HepG2 (cell line): Measurements from ENCODE around the gene TNFAIP1. TPM values are rescaled to one million over a fixed set of nuclear protein-coding genes. Genes with fewer than 3 reads are reported as not detected.

Experiments
- ATAC-seq: fragments of 200-7000 bp; cut with Tn5 transposase; 3 replicates; pipeline ENCODE4 v1.9.1; 2020; ENCODE audit warnings: mild to moderate bottlenecking, moderate library complexity
- BruUV-seq: library from RNA; stranded (reverse); fragments of 400-500 nt; replicated peaks from 2 replicates; lab custom pipeline; 2021; lab: Mats Ljungman, UMichigan
- CTCF ChIA-PET: fragments of 300-600 bp; formaldehyde crosslinking; extraction: SDS; loops from one replicate; lab custom pipeline; 2021; ENCODE audit warnings: low total read pairs, inconsistent platforms, low intra/inter-chr PET ratio; lab: Yijun Ruan, JAX
- POLR2A ChIA-PET: fragments of 350-600 bp; sonication (Branson Sonifier 250); formaldehyde crosslinking; loops from one replicate; lab custom pipeline; 2020; ENCODE audit warnings: antibody characterized with exemption, inconsistent platforms; lab: Yijun Ruan, JAX
- DNase-seq: peaks from one replicate; pipeline ENCODE4 v3.0.0-alpha.2; 2015; ENCODE audit warnings: low spot score
- FAIRE-seq: peaks from 3 replicates; lab custom pipeline; 2011; peaks lifted over from hg19 to GRCh38; lab: Jason Lieb, UNC
- H2AFZ ChIP-seq: one replicate; pipeline ENCODE4 v1.6.1; 2011; ENCODE audit warnings: low read length, inconsistent platforms
- H3K27ac ChIP-seq: fragments of 300-600 bp; 3 replicates; pipeline ENCODE4 v1.8.0; 2011; ENCODE audit warnings: mixed run types, mild to moderate bottlenecking, mixed read lengths, low read length, inconsistent platforms; ENCODE audit not compliant: insufficient read depth; ENCODE audit errors: extremely low read length
- H3K27me3 ChIP-seq, 2 experiments: fragments of 200-600 bp in 1 of 2; 2 replicates in 1 of 2; 3 replicates in 1 of 2; pipeline versions ENCODE4 v1.6.0 to v1.8.0; 2011; ENCODE audit warnings: low read length in 2 of 2, mild to moderate bottlenecking in 2 of 2, moderate library complexity in 2 of 2, inconsistent platforms in 1 of 2; ENCODE audit not compliant: insufficient read depth in 2 of 2, control insufficient read depth in 1 of 2
- H3K36me3 ChIP-seq, 2 experiments: fragments of 200-600 bp in 1 of 2; replicated peaks in 1 of 2; 2 replicates in 1 of 2; 3 replicates in 1 of 2; pipeline versions ENCODE4 v1.5.1 to v1.8.0; 2011; ENCODE audit warnings: low read length in 2 of 2, inconsistent platforms in 1 of 2; ENCODE audit not compliant: insufficient read depth in 2 of 2, control insufficient read depth in 1 of 2
- H3K4me1 ChIP-seq: 2 replicates; pipeline ENCODE4 v1.5.1; 2012; ENCODE audit warnings: low read length, inconsistent platforms; ENCODE audit not compliant: insufficient read depth
- H3K4me2 ChIP-seq: 2 replicates; pipeline ENCODE4 v1.6.0; 2011; ENCODE audit warnings: low read depth, low read length, inconsistent platforms
- H3K4me3 ChIP-seq, 3 experiments: fragments of 200-600 bp in 1 of 3; sonication (generic), shearing (Covaris generic) in 1 of 3; replicated peaks in 1 of 3; 2 replicates each; pipeline ENCODE4 v1.5.1; 2011 to 2016; ENCODE audit warnings: low read length in 3 of 3, inconsistent platforms in 2 of 3, low read depth in 2 of 3, mild to moderate bottlenecking in 2 of 3, control low read depth in 1 of 3, mixed read lengths in 1 of 3; ENCODE audit not compliant: insufficient read depth in 1 of 3
- H3K79me2 ChIP-seq: one replicate; pipeline ENCODE4 v1.6.1; 2011; ENCODE audit warnings: low read length, inconsistent platforms; ENCODE audit not compliant: insufficient read depth
- H3K9ac ChIP-seq: 2 replicates; pipeline ENCODE4 v1.6.0; 2011; ENCODE audit warnings: mild to moderate bottlenecking, low read depth, low read length, inconsistent platforms; ENCODE audit not compliant: insufficient read depth
- H3K9me3 ChIP-seq: 2 replicates; pipeline ENCODE4 v1.5.1; 2012; ENCODE audit warnings: mild to moderate bottlenecking, low read length
- H4K20me1 ChIP-seq: 2 replicates; pipeline ENCODE4 v1.6.0; 2011; ENCODE audit warnings: inconsistent platforms, mild to moderate bottlenecking, low read length, moderate library complexity; ENCODE audit not compliant: insufficient read depth
- ATF7 ChIP-seq, 2 experiments: fragments of 450-650 bp in 1 of 2; sonication (generic) in 1 of 2; formaldehyde crosslinking in 1 of 2; IDR thresholded peaks; 2 replicates each; pipeline versions ENCODE4 v1.4.0 to v1.6.1; 2016 to 2020; ENCODE audit warnings: antibody characterized with exemption in 1 of 2, mild to moderate bottlenecking in 1 of 2, missing genetic modification reagents in 1 of 2
- KLF13 ChIP-seq: sonication (generic); formaldehyde crosslinking; IDR thresholded peaks from 2 replicates; pipeline ENCODE4 v1.4.0; 2020; ENCODE audit warnings: mild to moderate bottlenecking, missing genetic modification reagents
- NFIC ChIP-seq: IDR thresholded peaks from 2 replicates; pipeline ENCODE4 v1.6.1; 2012; ENCODE audit warnings: mild to moderate bottlenecking, low read length, inconsistent platforms
- RELA ChIP-seq: sonication (generic); formaldehyde crosslinking; IDR thresholded peaks from 2 replicates; pipeline ENCODE4 v1.4.0; 2020; ENCODE audit warnings: missing genetic modification reagents
- SIX4 ChIP-seq: sonication (generic); formaldehyde crosslinking; IDR thresholded peaks from 2 replicates; pipeline ENCODE4 v1.4.0; 2020; ENCODE audit warnings: missing genetic modification reagents
- SKI ChIP-seq: fragments of 450-650 bp; IDR thresholded peaks from one replicate; pipeline ENCODE4 v1.6.1; 2018; ENCODE audit warnings: mild to moderate bottlenecking; ENCODE audit not compliant: partially characterized antibody
- SYNCRIP ChIP-seq: fragments of 200-400 bp; formaldehyde crosslinking; IDR thresholded peaks from 2 replicates; pipeline ENCODE4 v1.6.1; 2018; ENCODE audit warnings: mild to moderate bottlenecking, low read depth, low read length; ENCODE audit not compliant: insufficient read depth
- ZBTB7B ChIP-seq: sonication (generic); formaldehyde crosslinking; IDR thresholded peaks from 2 replicates; pipeline ENCODE4 v1.4.0; 2020; ENCODE audit warnings: missing genetic modification reagents
- ZFP36L2 ChIP-seq: sonication (generic); formaldehyde crosslinking; IDR thresholded peaks from 2 replicates; pipeline ENCODE4 v1.4.0; 2020; ENCODE audit warnings: missing genetic modification reagents
- ZNF709 ChIP-seq: sonication (generic); formaldehyde crosslinking; IDR thresholded peaks from 2 replicates; pipeline ENCODE4 v1.5.0; 2020; ENCODE audit warnings: mild to moderate bottlenecking, missing genetic modification reagents
- ZNF766 ChIP-seq: sonication (generic); formaldehyde crosslinking; IDR thresholded peaks from 2 replicates; pipeline ENCODE4 v1.5.0; 2020; ENCODE audit warnings: missing genetic modification reagents, borderline replicate concordance
- ZNF781 ChIP-seq: sonication (generic); formaldehyde crosslinking; IDR thresholded peaks from 2 replicates; pipeline ENCODE4 v1.5.1; 2020; ENCODE audit warnings: borderline replicate concordance, mild to moderate bottlenecking, missing genetic modification reagents; ENCODE audit errors: not compliant biosample characterization
- WGBS: methylation state at CpG from one replicate; pipeline ENCODE4 v1.1.6; 2017; ENCODE audit warnings: low lambda C conversion rate; 5-methylcytosine and 5-hydroxymethylcytosine counted together
- in situ Hi-C: cut with HindIII; loops from 2 replicates; pipeline ENCODE4 v1.10.0; 2017; ENCODE audit warnings: low pct_unique_long_range_greater_than_20kb; ENCODE audit not compliant: extremely low pct_ligation_motif_present
- intact Hi-C: fragments of 100-400 bp; cut with micrococcal nuclease; formaldehyde crosslinking; loops from one replicate; pipeline ENCODE4 v1.10.0; 2022; ENCODE audit not compliant: unreplicated experiment
- polyA plus RNA-seq, 8 experiments: library from polyadenylated mRNA; depleted of rRNA in 3 of 8; stranded (reverse) in 7 of 8; unstranded in 1 of 8; fragments of >200 nt; fragmentation: Illumina TruSeq in 4 of 8; extraction: Trizol in 4 of 8; gene quantifications; 2 replicates each; pipeline versions ENCODE4 v1.2.1 to v1.2.3, GENCODE V29; 2011 to 2016; ENCODE audit warnings: low read depth in 4 of 8, missing spikeins in 1 of 8, mixed read lengths in 1 of 8; ENCODE audit not compliant: insufficient read depth in 1 of 8
- total RNA-seq, 5 experiments: library from RNA; depleted of rRNA; stranded (reverse); fragments of >200 nt; fragmentation: Illumina TruSeq; extraction: Trizol; gene quantifications; 2 replicates each; pipeline ENCODE4 v1.2.3, GENCODE V29; 2016; ENCODE audit warnings: low read depth in 1 of 5

TNFAIP1 gene
- total and polyA plus RNA-seq, 2 of the 13 experiments (the other 11 are each of a cell fraction or from before 2014, with no cell fraction given) = 17.5 to 40.6 TPM

GRCh38 chr17:28388106-28388505, 52.5 kb downstream of the TNFAIP1 start (continued):
- TF ChIP-seq SYNCRIP = no peak
- TF ChIP-seq KLF13 (CRISPR knock-in tag) = no peak
- TF ChIP-seq ZFP36L2 (CRISPR knock-in tag) = no peak
- no peak for TF ChIP-seq SIX4
- no peak for TF ChIP-seq ZBTB7B (CRISPR knock-in tag)
- no peak for TF ChIP-seq NFIC
- TF ChIP-seq SKI = no peak
- no peak for TF ChIP-seq RELA (CRISPR knock-in tag)
- TF ChIP-seq ATF7 (IDR thresholded peaks at IDR 0.05) = no peak
- no peak for TF ChIP-seq ATF7 (CRISPR knock-in tag; IDR thresholded peaks at IDR 0.05)

- H3K36me3 ChIP-seq = no peaks in the 10 kb centered on the region
- TF ChIP-seq NFIC = no peak
- no peak for TF ChIP-seq ZNF766
- no peak for TF ChIP-seq ZNF781 (CRISPR knock-in tag)
- no peak for TF ChIP-seq ZNF709 (CRISPR knock-in tag)
- TF ChIP-seq, all 625 proteins: peak for 0
- no peak overlapping the region for H3K4me2 ChIP-seq
- no TSS peak for BruUV-seq
- no peak overlapping the region for H3K27ac ChIP-seq
- ChIA-PET POLR2A (no interaction called here), CTCF (no interaction called here)
- no peak for ATAC-seq
- no peaks in the 10 kb centered on the region for H3K4me1 ChIP-seq
- in situ Hi-C loops (no loop called here), intact Hi-C loops (no loop called here)
- no peak overlapping the region for H3K9ac ChIP-seq
- 96% methylated on average over 1 of the region's 1 CpG for WGBS
- no peak for DNase-seq
- no peaks in the 10 kb centered on the region for H3K9me3 ChIP-seq
- H4K20me1 ChIP-seq = no peaks in the 10 kb centered on the region
- no peak overlapping the region for H3K4me3 ChIP-seq
- no peak for FAIRE-seq
- no peaks in the 10 kb centered on the region for H3K79me2 ChIP-seq
- no peak overlapping the region for H2AFZ ChIP-seq
- H3K27me3 ChIP-seq = no peaks in the 10 kb centered on the region
Observed at GRCh38 chr17:28390141-28390540, 54.6 kb downstream of the TNFAIP1 start.
